ENCODE measurements around the gene REEP1.

The REEP1 gene

DNA sequence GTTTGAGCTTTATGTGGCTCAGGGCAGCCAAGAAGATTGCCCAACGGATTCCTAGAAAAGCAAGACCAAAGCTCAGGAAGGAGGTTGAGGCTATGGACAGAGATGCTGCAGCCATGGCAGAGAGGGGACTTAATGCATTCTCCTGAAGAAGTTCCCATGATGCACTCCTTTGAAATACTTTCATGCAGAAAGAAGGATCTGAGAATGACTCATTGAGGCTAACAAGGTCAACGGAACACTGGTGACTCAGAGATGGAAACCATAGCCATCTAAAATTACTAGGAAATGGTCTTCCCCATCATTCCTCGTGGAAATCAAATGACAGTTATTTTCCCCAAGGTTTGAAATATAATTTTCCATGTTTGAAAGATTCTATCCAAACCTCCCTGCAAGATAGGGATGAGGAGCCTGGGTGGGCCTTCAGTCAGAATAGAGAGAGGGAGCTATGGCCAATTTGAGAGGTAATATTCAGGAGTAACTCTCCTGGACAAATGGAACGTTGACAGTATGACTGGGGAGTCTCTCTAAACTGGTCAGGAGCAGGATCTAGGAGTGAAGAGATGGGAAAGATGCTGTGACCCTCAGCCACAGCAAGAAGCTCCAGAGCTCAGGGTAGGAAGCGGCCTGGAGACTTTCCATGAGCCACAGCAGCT is 63.0 kb downstream of the REEP1 start:
- no peak overlapping the region for H2AK5ac ChIP-seq (ENCODE audit: low read depth, low read length)
- no peak overlapping the region for H3K4me2 ChIP-seq (ENCODE audit: insufficient read depth, low read length, poor library complexity, severe bottlenecking)
- no CpG with 5 or more reads among the region's 5 CpGs for whole genome bisulfite sequencing, 2 donors (ENCODE audit: extremely low coverage in 2 of 2, insufficient read length in 2 of 2, insufficient replicate concordance in 1 of 2)
- H3K18ac ChIP-seq (ENCODE audit: low read length), result no peak overlapping the region
- H2BK5ac ChIP-seq (ENCODE audit: low read length), result no peak overlapping the region
- no peak overlapping the region for H2AFZ ChIP-seq (ENCODE audit: low read length)
- no peak overlapping the region for H3K27ac ChIP-seq (replicated peaks; ENCODE audit: low read length)
- H3K36me3 ChIP-seq (replicated peaks in 1 of 2; ENCODE audit: control insufficient read depth in 2 of 2, insufficient read depth in 2 of 2, low read length in 2 of 2), result no peaks in the 10 kb centered on the region
- peaks cover 0 to 7% (median 0%) of the 10 kb centered on the region in 3 experiments for H3K27me3 ChIP-seq (ENCODE audit: control insufficient read depth in 3 of 3, insufficient read depth in 3 of 3, low read depth in 1 of 3, low read length in 3 of 3)
- no peaks in the 10 kb centered on the region for H3K4me1 ChIP-seq (ENCODE audit: control insufficient read depth in 2 of 2, insufficient read depth in 1 of 2, low read depth in 1 of 2, low read length in 2 of 2)
- DNase-seq (ENCODE audit: low spot score), result no peak
- H3K4me3 ChIP-seq (ENCODE audit: low read length in 2 of 2), result no peak overlapping the region
- no peaks in the 10 kb centered on the region for H3K79me1 ChIP-seq (ENCODE audit: low read depth, low read length)
- no peak overlapping the region for H3K4ac ChIP-seq (ENCODE audit: low read length)
- H3K23ac ChIP-seq (ENCODE audit: low read depth, low read length, poor library complexity), result no peak overlapping the region
- H4K91ac ChIP-seq (ENCODE audit: low read depth, low read length, poor library complexity), result no peak overlapping the region
- no peak overlapping the region for H2BK15ac ChIP-seq (ENCODE audit: low read length)
- no peak overlapping the region for H2BK120ac ChIP-seq (ENCODE audit: low read depth, low read length)
- no peak overlapping the region for H2BK12ac ChIP-seq (ENCODE audit: low read length)
- H4K8ac ChIP-seq (ENCODE audit: low read depth, low read length), result no peak overlapping the region
- H3K9me3 ChIP-seq (replicated peaks in 1 of 2; ENCODE audit: control insufficient read depth in 2 of 2, insufficient read depth in 1 of 2, low read depth in 1 of 2, low read length in 2 of 2), result peaks cover 6 to 14% of the 10 kb centered on the region in 2 donors
- H3K9ac ChIP-seq (ENCODE audit: low read depth, low read length, poor library complexity), result no peak overlapping the region
- H3K14ac ChIP-seq (ENCODE audit: low read length), result no peak overlapping the region

DNA sequence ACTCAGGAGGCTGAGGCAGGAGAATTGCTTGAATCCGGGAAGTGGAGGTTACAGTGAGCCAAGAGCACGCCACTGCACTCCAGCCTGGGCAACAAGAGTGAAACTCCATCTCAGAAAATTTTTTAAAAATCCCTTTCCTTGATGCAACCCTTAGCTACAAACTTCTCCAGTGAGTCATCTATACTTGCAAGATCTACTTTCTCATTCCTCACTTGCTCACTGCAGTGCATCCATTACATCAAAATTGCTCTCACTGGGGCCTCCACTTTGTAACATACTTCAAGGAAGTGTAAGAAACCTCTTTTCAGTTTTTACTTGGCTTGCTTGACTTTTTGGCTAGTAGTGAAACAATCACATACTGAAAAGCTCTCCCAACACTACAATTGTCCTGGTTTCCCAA is 65.3 kb downstream of the REEP1 start:
- H4K91ac ChIP-seq (ENCODE audit: low read depth, low read length, poor library complexity), result no peak overlapping the region
- H3K27me3 ChIP-seq (ENCODE audit: control insufficient read depth in 3 of 3, insufficient read depth in 3 of 3, low read depth in 1 of 3, low read length in 3 of 3), result peaks cover 0 to 7% (median 0%) of the 10 kb centered on the region in 3 experiments
- H2AK5ac ChIP-seq (ENCODE audit: low read depth, low read length), result no peak overlapping the region
- H2AFZ ChIP-seq (ENCODE audit: low read length), result no peak overlapping the region
- peaks cover 6 to 14% of the 10 kb centered on the region in 2 donors for H3K9me3 ChIP-seq (replicated peaks in 1 of 2; ENCODE audit: control insufficient read depth in 2 of 2, insufficient read depth in 1 of 2, low read depth in 1 of 2, low read length in 2 of 2)
- H3K18ac ChIP-seq (ENCODE audit: low read length), result no peak overlapping the region
- H3K36me3 ChIP-seq (replicated peaks in 1 of 2; ENCODE audit: control insufficient read depth in 2 of 2, insufficient read depth in 2 of 2, low read length in 2 of 2), result no peaks in the 10 kb centered on the region
- H3K23ac ChIP-seq (ENCODE audit: low read depth, low read length, poor library complexity), result no peak overlapping the region
- H3K4me3 ChIP-seq (ENCODE audit: low read length in 2 of 2), result no peak overlapping the region
- no peaks in the 10 kb centered on the region for H3K4me1 ChIP-seq (ENCODE audit: control insufficient read depth in 2 of 2, insufficient read depth in 1 of 2, low read depth in 1 of 2, low read length in 2 of 2)
- H3K4me2 ChIP-seq (ENCODE audit: insufficient read depth, low read length, poor library complexity, severe bottlenecking), result no peak overlapping the region
- H2BK12ac ChIP-seq (ENCODE audit: low read length), result no peak overlapping the region
- no peaks in the 10 kb centered on the region for H3K79me1 ChIP-seq (ENCODE audit: low read depth, low read length)
- no peak for DNase-seq (ENCODE audit: low spot score)
- WGBS, 2 donors (ENCODE audit: extremely low coverage in 2 of 2, insufficient read length in 2 of 2, insufficient replicate concordance in 1 of 2), result no CpG with 5 or more reads among the region's 2 CpGs
- no peak overlapping the region for H2BK5ac ChIP-seq (ENCODE audit: low read length)
- H3K4ac ChIP-seq (ENCODE audit: low read length), result no peak overlapping the region
- H2BK15ac ChIP-seq (ENCODE audit: low read length), result no peak overlapping the region
- H2BK120ac ChIP-seq (ENCODE audit: low read depth, low read length), result no peak overlapping the region
- H4K8ac ChIP-seq (ENCODE audit: low read depth, low read length), result no peak overlapping the region
- no peak overlapping the region for H3K14ac ChIP-seq (ENCODE audit: low read length)
- H3K9ac ChIP-seq (ENCODE audit: low read depth, low read length, poor library complexity), result no peak overlapping the region
- H3K27ac ChIP-seq (replicated peaks; ENCODE audit: low read length), result no peak overlapping the region

- Histone ChIP-seq H3K79me1 (ENCODE audit: low read depth, low read length) (no peaks in the 10 kb centered on the region), H3K4me2 (ENCODE audit: insufficient read depth, low read length, poor library complexity, severe bottlenecking) (no peak overlapping the region), H3K27ac (replicated peaks; ENCODE audit: low read length) (no peak overlapping the region), H3K4me3 (ENCODE audit: low read length in 2 of 2) (no peak overlapping the region), H2AK5ac (ENCODE audit: low read depth, low read length) (no peak overlapping the region), H3K23ac (ENCODE audit: low read depth, low read length, poor library complexity) (no peak overlapping the region), H3K9me3 (replicated peaks in 1 of 2; ENCODE audit: control insufficient read depth in 2 of 2, insufficient read depth in 1 of 2, low read depth in 1 of 2, low read length in 2 of 2) (peaks cover 6 to 14% of the 10 kb centered on the region in 2 donors), H3K36me3 (replicated peaks in 1 of 2; ENCODE audit: control insufficient read depth in 2 of 2, insufficient read depth in 2 of 2, low read length in 2 of 2) (no peaks in the 10 kb centered on the region), H3K9ac (ENCODE audit: low read depth, low read length, poor library complexity) (no peak overlapping the region), H3K18ac (ENCODE audit: low read length) (no peak overlapping the region), H2BK120ac (ENCODE audit: low read depth, low read length) (no peak overlapping the region), H2BK15ac (ENCODE audit: low read length) (no peak overlapping the region), H3K4me1 (ENCODE audit: control insufficient read depth in 2 of 2, insufficient read depth in 1 of 2, low read depth in 1 of 2, low read length in 2 of 2) (no peaks in the 10 kb centered on the region), H3K4ac (ENCODE audit: low read length) (no peak overlapping the region), H4K8ac (ENCODE audit: low read depth, low read length) (no peak overlapping the region), H2AFZ (ENCODE audit: low read length) (no peak overlapping the region), H2BK12ac (ENCODE audit: low read length) (no peak overlapping the region), H2BK5ac (ENCODE audit: low read length) (no peak overlapping the region), H3K27me3 (ENCODE audit: control insufficient read depth in 3 of 3, insufficient read depth in 3 of 3, low read depth in 1 of 3, low read length in 3 of 3) (peaks cover 0 to 7% (median 0%) of the 10 kb centered on the region in 3 experiments), H3K14ac (ENCODE audit: low read length) (no peak overlapping the region), H4K91ac (ENCODE audit: low read depth, low read length, poor library complexity) (no peak overlapping the region)
- no peak for DNase-seq (ENCODE audit: low spot score)
These were observed 66.2 kb downstream of the REEP1 start for GRCh38 chr2:86271248-86271647.

- Histone ChIP-seq H3K14ac (ENCODE audit: low read length) (no peak overlapping the region), H2AFZ (ENCODE audit: low read length) (no peak overlapping the region), H3K9me3 (replicated peaks in 1 of 2; ENCODE audit: control insufficient read depth in 2 of 2, insufficient read depth in 1 of 2, low read depth in 1 of 2, low read length in 2 of 2) (no peaks in the 10 kb centered on the region), H3K4me2 (ENCODE audit: insufficient read depth, low read length, poor library complexity, severe bottlenecking) (no peak overlapping the region), H2BK12ac (ENCODE audit: low read length) (no peak overlapping the region), H3K4me3 (ENCODE audit: low read length in 2 of 2) (no peak overlapping the region), H3K27ac (replicated peaks; ENCODE audit: low read length) (no peak overlapping the region), H3K27me3 (ENCODE audit: control insufficient read depth in 3 of 3, insufficient read depth in 3 of 3, low read depth in 1 of 3, low read length in 3 of 3) (peaks cover 0 to 2% (median 0%) of the 10 kb centered on the region in 3 experiments), H4K8ac (ENCODE audit: low read depth, low read length) (no peak overlapping the region), H4K91ac (ENCODE audit: low read depth, low read length, poor library complexity) (no peak overlapping the region), H3K9ac (ENCODE audit: low read depth, low read length, poor library complexity) (no peak overlapping the region), H3K4ac (ENCODE audit: low read length) (no peak overlapping the region), H3K36me3 (replicated peaks in 1 of 2; ENCODE audit: control insufficient read depth in 2 of 2, insufficient read depth in 2 of 2, low read length in 2 of 2) (no peaks in the 10 kb centered on the region), H3K18ac (ENCODE audit: low read length) (no peak overlapping the region), H2BK5ac (ENCODE audit: low read length) (no peak overlapping the region), H2BK15ac (ENCODE audit: low read length) (no peak overlapping the region), H2AK5ac (ENCODE audit: low read depth, low read length) (no peak overlapping the region), H2BK120ac (ENCODE audit: low read depth, low read length) (no peak overlapping the region), H3K23ac (ENCODE audit: low read depth, low read length, poor library complexity) (no peak overlapping the region), H3K79me1 (ENCODE audit: low read depth, low read length) (no peaks in the 10 kb centered on the region), H3K4me1 (ENCODE audit: control insufficient read depth in 2 of 2, insufficient read depth in 1 of 2, low read depth in 1 of 2, low read length in 2 of 2) (no peaks in the 10 kb centered on the region)
- WGBS, 2 donors (ENCODE audit: extremely low coverage in 2 of 2, insufficient read length in 2 of 2, insufficient replicate concordance in 1 of 2), result no CpG with 5 or more reads among the region's 6 CpGs
- DNase-seq (ENCODE audit: low spot score), result no peak
These were observed 73.5 kb downstream of the REEP1 start for GRCh38 chr2:86263956-86264355.
